ENCODE results near the gene IL1RL2.

DNA sequence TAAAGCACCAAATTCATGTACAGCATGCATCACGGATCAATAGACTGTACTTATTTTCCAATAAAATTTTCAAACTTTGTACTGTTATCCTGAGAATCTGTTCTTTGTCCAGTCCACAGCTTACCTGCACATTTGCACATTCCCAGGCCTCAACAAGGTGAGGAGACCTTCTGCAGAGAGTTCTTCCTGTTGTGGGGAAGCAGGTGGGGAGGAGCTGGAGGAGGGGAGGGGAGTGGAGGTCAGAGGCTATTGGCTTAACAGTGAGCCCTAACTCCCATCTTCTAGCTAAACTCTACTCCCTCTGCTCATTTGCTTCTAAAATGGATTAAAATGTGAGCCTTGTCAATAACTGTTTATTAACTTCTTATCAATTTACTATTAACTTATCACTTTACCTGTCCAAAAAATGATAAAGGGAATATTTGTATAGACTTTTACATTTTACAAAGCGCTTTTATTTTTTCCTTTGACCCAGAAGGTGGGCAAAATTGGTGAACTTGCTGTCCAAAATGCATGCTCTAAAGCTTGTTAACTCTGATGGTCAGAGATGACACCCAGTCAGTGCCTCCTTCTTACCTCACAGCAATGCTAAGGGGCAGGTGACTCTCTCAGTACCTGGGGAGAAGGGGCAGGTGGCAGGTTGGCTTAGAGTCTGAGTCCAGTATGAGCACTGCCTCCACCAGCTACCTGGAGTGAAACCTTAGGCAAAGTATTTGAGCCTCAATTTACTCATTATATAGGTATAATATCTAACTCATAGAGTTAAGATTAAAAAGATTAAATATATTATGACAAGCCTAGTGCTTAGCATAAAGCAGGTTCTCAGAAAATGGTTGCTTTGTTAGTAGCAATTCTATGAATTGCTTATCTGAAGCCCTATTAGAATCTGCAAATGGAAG lies 6.8 kb upstream of the IL1RL2 start:
- TF ChIP-seq ZNF274 (IDR thresholded peaks at IDR 0.05; ENCODE audit: low read depth, low read length) (no peak), YY1 (IDR thresholded peaks at IDR 0.05; ENCODE audit: insufficient read depth, insufficient read length) (no peak)
